Measurements from ENCODE around the gene ZDHHC24.

The ZDHHC24 gene

GRCh38 chr11:66498506-66498905, 47.3 kb downstream of the ZDHHC24 start:
- H3K9me3 ChIP-seq (ENCODE audit: insufficient read depth, low read length, severe bottlenecking) = no peaks in the 10 kb centered on the region
- H4K20me1 ChIP-seq (ENCODE audit: insufficient read depth, low read length) = no peaks in the 10 kb centered on the region; the same call in none of the 2 replicates
- H3K4me3 ChIP-seq (ENCODE audit: low read depth in 1 of 2, low read length in 2 of 2) = no peak overlapping the region
- H3K4me1 ChIP-seq (ENCODE audit: insufficient read depth, low read length) = no peaks in the 10 kb centered on the region
- no peak overlapping the region for H3K27ac ChIP-seq (ENCODE audit: low read length)
- no peak overlapping the region for H3K9ac ChIP-seq (ENCODE audit: low read depth, low read length)
- H3K36me3 ChIP-seq (ENCODE audit: insufficient read depth, low read length) = peaks cover 49% of the 10 kb centered on the region
- H3K79me2 ChIP-seq (ENCODE audit: insufficient read depth, low read length) = no peaks in the 10 kb centered on the region
- no peak for ATAC-seq (ENCODE audit: insufficient read depth, low read depth)
- H3K4me2 ChIP-seq (ENCODE audit: insufficient read depth, low read length) = no peak overlapping the region
- TF ChIP-seq CTCF (IDR thresholded peaks at IDR 0.05; ENCODE audit: borderline replicate concordance, extremely low read depth, low read length, poor library complexity, severe bottlenecking) (no peak), EZH2 (IDR thresholded peaks at IDR 0.05; ENCODE audit: borderline replicate concordance, low read depth, low read length, severe bottlenecking) (no peak)
- no peaks in the 10 kb centered on the region for H3K27me3 ChIP-seq (ENCODE audit: insufficient read depth, low read length, poor library complexity)
- no peak overlapping the region for H2AFZ ChIP-seq (ENCODE audit: low read depth, low read length)
- no peak for DNase-seq

GRCh38 chr11:66497206-66497605, 48.6 kb downstream of the ZDHHC24 start:
- H2AFZ ChIP-seq (ENCODE audit: low read depth, low read length) = no peak overlapping the region
- H3K4me1 ChIP-seq (ENCODE audit: insufficient read depth, low read length) = no peaks in the 10 kb centered on the region
- H4K20me1 ChIP-seq (ENCODE audit: insufficient read depth, low read length) = peaks cover 6% of the 10 kb centered on the region
- no peak overlapping the region for H3K9ac ChIP-seq (ENCODE audit: low read depth, low read length)
- ATAC-seq (ENCODE audit: insufficient read depth, low read depth) (no peak), DNase-seq (no peak)
- H3K79me2 ChIP-seq (ENCODE audit: insufficient read depth, low read length) = no peaks in the 10 kb centered on the region
- no peak overlapping the region for H3K4me2 ChIP-seq (ENCODE audit: insufficient read depth, low read length)
- no peaks in the 10 kb centered on the region for H3K27me3 ChIP-seq (ENCODE audit: insufficient read depth, low read length, poor library complexity)
- no peak overlapping the region for H3K27ac ChIP-seq (ENCODE audit: low read length)
- no peak for TF ChIP-seq CTCF (IDR thresholded peaks at IDR 0.05; ENCODE audit: borderline replicate concordance, extremely low read depth, low read length, poor library complexity, severe bottlenecking)
- no peak for TF ChIP-seq EZH2 (IDR thresholded peaks at IDR 0.05; ENCODE audit: borderline replicate concordance, low read depth, low read length, severe bottlenecking)
- no peak overlapping the region for H3K4me3 ChIP-seq (ENCODE audit: low read depth in 1 of 2, low read length in 2 of 2)
- peaks cover 62% of the 10 kb centered on the region for H3K36me3 ChIP-seq (ENCODE audit: insufficient read depth, low read length)
- H3K9me3 ChIP-seq (ENCODE audit: insufficient read depth, low read length, severe bottlenecking) = no peaks in the 10 kb centered on the region

GRCh38 chr11:66495401-66495854, 50.4 kb downstream of the ZDHHC24 start:
- TF ChIP-seq CTCF (IDR thresholded peaks at IDR 0.05; ENCODE audit: borderline replicate concordance, extremely low read depth, low read length, poor library complexity, severe bottlenecking) = no peak
- TF ChIP-seq EZH2 (IDR thresholded peaks at IDR 0.05; ENCODE audit: borderline replicate concordance, low read depth, low read length, severe bottlenecking) = no peak
- no peaks in the 10 kb centered on the region for H3K4me1 ChIP-seq (ENCODE audit: insufficient read depth, low read length)
- no peak overlapping the region for H3K9ac ChIP-seq (ENCODE audit: low read depth, low read length)
- H3K36me3 ChIP-seq (ENCODE audit: insufficient read depth, low read length) = peaks cover 65% of the 10 kb centered on the region
- no peaks in the 10 kb centered on the region for H3K9me3 ChIP-seq (ENCODE audit: insufficient read depth, low read length, severe bottlenecking)
- peaks cover 6% of the 10 kb centered on the region for H4K20me1 ChIP-seq (ENCODE audit: insufficient read depth, low read length)
- ATAC-seq (ENCODE audit: insufficient read depth, low read depth) = no peak
- H3K27ac ChIP-seq (ENCODE audit: low read length) = no peak overlapping the region
- no peak overlapping the region for H3K4me2 ChIP-seq (ENCODE audit: insufficient read depth, low read length)
- no peak for DNase-seq
- no peaks in the 10 kb centered on the region for H3K27me3 ChIP-seq (ENCODE audit: insufficient read depth, low read length, poor library complexity)
- no peak overlapping the region for H2AFZ ChIP-seq (ENCODE audit: low read depth, low read length)
- H3K4me3 ChIP-seq (ENCODE audit: low read depth in 1 of 2, low read length in 2 of 2) = no peak overlapping the region
- no peaks in the 10 kb centered on the region for H3K79me2 ChIP-seq (ENCODE audit: insufficient read depth, low read length)

GRCh38 chr11:66494935-66495334, 50.9 kb downstream of the ZDHHC24 start:
- no peak overlapping the region for H3K4me2 ChIP-seq (ENCODE audit: insufficient read depth, low read length)
- H3K4me3 ChIP-seq (ENCODE audit: low read depth in 1 of 2, low read length in 2 of 2) = no peak overlapping the region
- H3K27ac ChIP-seq (ENCODE audit: low read length) = no peak overlapping the region
- H3K9me3 ChIP-seq (ENCODE audit: insufficient read depth, low read length, severe bottlenecking) = no peaks in the 10 kb centered on the region
- peaks cover 64% of the 10 kb centered on the region for H3K36me3 ChIP-seq (ENCODE audit: insufficient read depth, low read length)
- no peak overlapping the region for H2AFZ ChIP-seq (ENCODE audit: low read depth, low read length)
- no peak overlapping the region for H3K9ac ChIP-seq (ENCODE audit: low read depth, low read length)
- DNase-seq = no peak
- H3K27me3 ChIP-seq (ENCODE audit: insufficient read depth, low read length, poor library complexity) = no peaks in the 10 kb centered on the region
- no peaks in the 10 kb centered on the region for H3K4me1 ChIP-seq (ENCODE audit: insufficient read depth, low read length)
- TF ChIP-seq EZH2 (IDR thresholded peaks at IDR 0.05; ENCODE audit: borderline replicate concordance, low read depth, low read length, severe bottlenecking) = no peak
- TF ChIP-seq CTCF (IDR thresholded peaks at IDR 0.05; ENCODE audit: borderline replicate concordance, extremely low read depth, low read length, poor library complexity, severe bottlenecking) = no peak
- H4K20me1 ChIP-seq (ENCODE audit: insufficient read depth, low read length) = peaks cover 6% of the 10 kb centered on the region
- no peaks in the 10 kb centered on the region for H3K79me2 ChIP-seq (ENCODE audit: insufficient read depth, low read length)
- no peak for ATAC-seq (ENCODE audit: insufficient read depth, low read depth)
